Duodenal mucosa (tissue), 2 donors: ENCODE data around the gene GPBAR1.

ENCODE experiments used
- H3K27ac ChIP-seq: one replicate; pipeline ENCODE4 v1.7.0; 2013; ENCODE audit warnings: low read depth, low read length
- H3K27me3 ChIP-seq, 2 donors: one replicate each; pipeline ENCODE4 v1.7.0; 2013; ENCODE audit warnings: low read length in 2 of 2, control low read depth in 1 of 2; ENCODE audit not compliant: insufficient read depth in 2 of 2, control insufficient read depth in 1 of 2
- H3K36me3 ChIP-seq, 2 donors: one replicate each; pipeline ENCODE4 v1.7.0; 2013; ENCODE audit warnings: low read length in 2 of 2, control low read depth in 1 of 2; ENCODE audit not compliant: insufficient read depth in 2 of 2, control insufficient read depth in 1 of 2
- H3K4me1 ChIP-seq, 2 donors: one replicate each; pipeline ENCODE4 v1.7.0; 2013; ENCODE audit warnings: low read length in 2 of 2, control low read depth in 1 of 2; ENCODE audit not compliant: insufficient read depth in 2 of 2, control insufficient read depth in 1 of 2
- H3K4me3 ChIP-seq, 2 donors: one replicate each; pipeline ENCODE4 v1.7.0; 2013; ENCODE audit warnings: low read length in 2 of 2, low read depth in 1 of 2
- H3K9ac ChIP-seq, 2 donors: one replicate each; pipeline ENCODE4 v1.7.0; 2013; ENCODE audit warnings: low read length in 2 of 2, low read depth in 1 of 2
- H3K9me3 ChIP-seq, 2 donors: one replicate each; pipeline ENCODE4 v1.7.0; 2013; ENCODE audit warnings: low read length in 2 of 2, control low read depth in 1 of 2; ENCODE audit not compliant: control insufficient read depth in 1 of 2

GPBAR1 gene

GRCh38 chr2:218259099-218259961, 1.5 kb upstream of the GPBAR1 start:
- H3K4me1 ChIP-seq: peaks cover 55 to 61% of the 10 kb centered on the region in 2 donors

GRCh38 chr2:218260166-218260565, 649 bp upstream of the GPBAR1 start:
- H3K36me3 ChIP-seq: peaks cover 13 to 30% of the 10 kb centered on the region in 2 donors

More at GRCh38 chr2:218259099-218259961, 1.5 kb upstream of the GPBAR1 start:
- Histone ChIP-seq H3K4me3 (no peak overlapping the region), H3K9me3 (no peaks in the 10 kb centered on the region), H3K27me3 (no peaks in the 10 kb centered on the region), H3K9ac (peak overlapping the region in 1 of 2 donors; percentile 1), H3K27ac (peak overlapping the region; percentile 17), H3K36me3 (peaks cover 20 to 38% of the 10 kb centered on the region in 2 donors)

DNA sequence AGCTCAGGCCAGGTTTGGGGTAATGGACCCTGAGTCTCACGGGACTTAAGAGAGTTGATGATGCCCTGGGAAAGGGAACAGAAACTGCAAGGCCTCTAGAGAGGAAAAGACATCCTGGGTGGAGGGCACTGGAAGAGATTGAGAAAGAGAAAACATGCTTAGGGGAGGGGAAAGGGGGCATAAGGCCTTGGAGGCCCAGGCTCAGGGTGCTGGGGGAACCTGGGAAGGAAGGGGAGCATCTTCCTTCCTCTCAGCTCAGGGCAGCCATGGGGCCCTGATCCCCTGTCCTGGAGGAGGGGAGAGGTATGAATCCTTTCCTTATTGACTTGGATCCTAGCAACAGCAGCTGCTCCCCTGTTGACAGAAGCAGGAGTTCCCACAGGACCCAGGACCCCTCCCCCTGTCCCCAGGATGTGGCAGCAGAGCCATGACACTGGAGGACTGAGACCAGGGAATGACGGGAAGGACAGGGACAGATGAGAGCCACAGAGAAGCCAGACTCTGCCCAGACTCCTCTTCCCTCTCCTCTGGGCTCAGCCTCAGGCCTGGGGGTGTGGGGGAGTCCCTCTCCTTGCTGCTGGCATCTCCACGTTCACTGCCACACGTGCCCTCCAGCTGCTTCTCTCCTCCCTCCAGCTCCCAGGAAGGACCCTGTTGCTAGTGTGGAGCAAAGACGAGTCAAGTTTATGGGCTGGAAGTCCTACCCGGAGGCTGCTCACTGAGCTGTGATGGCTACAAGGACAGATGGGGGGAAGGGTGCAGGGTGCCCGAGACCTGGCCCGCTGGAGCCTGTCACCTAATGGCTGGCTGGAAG, 815 bp downstream of the GPBAR1 start:
- peaks cover 72 to 75% of the 10 kb centered on the region in 2 donors for H3K4me1 ChIP-seq
- no peak overlapping the region for H3K4me3 ChIP-seq
- H3K9ac ChIP-seq: no peak overlapping the region
- no peaks in the 10 kb centered on the region for H3K27me3 ChIP-seq
- H3K9me3 ChIP-seq: no peaks in the 10 kb centered on the region
- H3K36me3 ChIP-seq: peaks cover 16 to 30% of the 10 kb centered on the region in 2 donors
- no peak overlapping the region for H3K27ac ChIP-seq

More at GRCh38 chr2:218260166-218260565, 649 bp upstream of the GPBAR1 start:
- H3K27ac ChIP-seq: peak overlapping the region; percentile 0
- H3K27me3 ChIP-seq: no peaks in the 10 kb centered on the region
- no peaks in the 10 kb centered on the region for H3K9me3 ChIP-seq
- peaks cover 63 to 69% of the 10 kb centered on the region in 2 donors for H3K4me1 ChIP-seq
- H3K9ac ChIP-seq: no peak overlapping the region
- no peak overlapping the region for H3K4me3 ChIP-seq

DNA sequence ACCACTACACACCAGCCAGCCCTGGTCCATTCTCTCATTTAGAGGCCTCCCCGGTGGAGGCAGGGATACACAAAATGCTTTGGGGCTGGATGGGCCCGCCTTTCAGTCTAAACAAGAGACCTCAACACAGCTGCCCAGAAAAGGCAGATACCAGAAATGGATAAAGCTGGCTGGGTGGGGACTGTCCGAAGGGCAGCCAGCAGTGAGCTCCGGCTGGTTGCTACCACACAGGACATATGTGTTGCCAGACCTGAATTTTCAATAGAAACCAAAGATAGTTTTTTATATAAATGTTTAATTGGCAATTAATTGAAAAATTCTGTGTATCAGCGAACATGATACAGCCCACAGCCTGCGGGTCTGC, 1.4 kb downstream of the GPBAR1 start:
- Histone ChIP-seq H3K36me3 (peaks cover 16 to 31% of the 10 kb centered on the region in 2 donors), H3K27ac (no peak overlapping the region), H3K9me3 (no peaks in the 10 kb centered on the region), H3K4me1 (peaks cover 72% of the 10 kb centered on the region in 2 donors), H3K27me3 (no peaks in the 10 kb centered on the region), H3K4me3 (no peak overlapping the region), H3K9ac (no peak overlapping the region)

- Histone ChIP-seq H3K36me3 (peaks cover 16 to 37% of the 10 kb centered on the region in 2 donors), H3K4me1 (peaks cover 69 to 72% of the 10 kb centered on the region in 2 donors), H3K27ac (no peak overlapping the region), H3K27me3 (no peaks in the 10 kb centered on the region), H3K4me3 (no peak overlapping the region), H3K9ac (peak overlapping the region in 1 of 2 donors; percentile 30), H3K9me3 (no peaks in the 10 kb centered on the region)
Observed at GRCh38 chr2:218262631-218263586, 2.1 kb downstream of the GPBAR1 start.

DNA sequence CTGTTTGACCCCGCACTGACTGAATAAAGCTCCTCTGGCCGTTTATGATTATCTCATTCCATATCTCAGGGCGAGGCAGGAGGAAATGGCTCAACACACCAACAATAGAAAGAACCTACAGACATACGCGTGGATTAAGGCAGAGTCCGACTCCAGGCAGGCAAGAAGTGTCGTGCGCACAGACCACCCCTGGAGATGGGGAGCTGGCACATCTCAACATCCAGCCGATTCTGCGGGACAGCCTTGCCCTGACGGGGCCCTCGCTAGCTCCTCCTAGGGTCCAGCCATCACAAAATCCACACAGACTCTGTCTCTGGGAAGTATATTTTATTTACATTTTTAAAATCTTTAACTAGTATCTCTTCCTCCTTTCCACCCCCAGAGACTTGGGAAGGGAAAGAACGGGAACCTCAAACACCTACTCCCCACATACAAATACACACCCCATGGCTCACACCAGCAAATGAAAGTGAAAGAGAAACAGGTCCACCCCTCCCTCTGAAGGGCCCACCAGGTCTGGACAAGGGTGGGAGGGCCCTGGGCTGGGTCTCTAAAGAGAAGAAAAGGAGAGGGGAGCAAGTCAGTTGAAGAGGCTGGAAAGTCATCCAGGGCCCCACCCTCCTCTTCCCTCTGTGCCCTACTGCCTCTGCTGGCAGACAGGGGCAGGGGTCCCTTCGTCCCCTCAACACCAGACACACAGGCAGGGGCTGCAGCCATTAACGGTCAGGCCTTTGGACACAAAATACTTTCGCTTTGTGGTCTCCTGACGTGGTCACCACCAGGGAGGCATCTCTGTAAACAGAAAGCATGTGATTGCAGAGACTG, 3.2 kb downstream of the GPBAR1 start:
- Histone ChIP-seq H3K4me3 (peak overlapping the region; percentile 15 to 30), H3K36me3 (peaks cover 16 to 37% of the 10 kb centered on the region in 2 donors), H3K9me3 (no peaks in the 10 kb centered on the region), H3K4me1 (peaks cover 67 to 69% of the 10 kb centered on the region in 2 donors), H3K27me3 (no peaks in the 10 kb centered on the region), H3K9ac (peak overlapping the region; percentile 44 to 51), H3K27ac (peak overlapping the region; percentile 73)

DNA sequence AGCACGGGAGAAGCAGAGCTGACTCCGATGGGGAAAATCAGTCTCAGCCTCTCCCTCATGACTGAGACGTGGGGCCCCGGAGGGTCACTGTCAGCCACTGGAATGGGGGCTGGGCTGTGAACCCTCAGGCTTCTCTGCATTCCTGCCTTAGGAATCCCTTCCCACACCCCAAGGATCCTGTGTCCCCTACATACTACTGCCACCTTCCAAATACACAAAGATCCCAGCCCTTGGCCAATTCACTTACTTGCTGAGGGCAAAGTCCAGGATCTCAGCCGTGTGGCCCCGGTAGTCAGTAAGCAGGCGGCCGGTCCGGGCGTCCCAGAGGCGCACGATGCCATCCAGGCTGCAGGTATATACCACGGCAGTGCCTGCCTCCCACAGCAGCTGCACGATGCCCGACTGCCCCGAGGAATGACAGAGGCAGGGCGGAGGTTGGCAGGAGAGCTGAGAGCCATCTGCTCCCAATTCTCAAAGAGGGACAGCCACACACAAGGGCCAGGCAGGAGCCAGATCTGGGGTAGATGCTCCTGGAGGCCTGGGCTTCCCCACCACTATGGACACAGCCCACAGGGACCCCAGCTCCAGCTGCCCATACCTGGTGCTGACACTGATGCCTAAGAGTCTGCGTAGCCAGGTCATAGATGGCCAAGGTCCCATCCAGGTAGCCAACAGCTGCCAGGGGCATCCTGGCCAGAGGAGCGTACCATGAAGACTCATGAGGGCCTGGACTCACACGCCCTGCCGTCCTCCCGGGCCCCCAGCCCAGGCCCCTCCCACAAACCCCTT, 4.2 kb downstream of the GPBAR1 start:
- Histone ChIP-seq H3K9me3 (no peaks in the 10 kb centered on the region), H3K4me1 (peaks cover 62 to 64% of the 10 kb centered on the region in 2 donors), H3K27ac (peak overlapping the region; percentile 73), H3K27me3 (no peaks in the 10 kb centered on the region), H3K4me3 (peak overlapping the region; percentile 15 to 30), H3K9ac (peak overlapping the region in 1 of 2 donors; percentile 44), H3K36me3 (peaks cover 16 to 37% of the 10 kb centered on the region in 2 donors)

DNA sequence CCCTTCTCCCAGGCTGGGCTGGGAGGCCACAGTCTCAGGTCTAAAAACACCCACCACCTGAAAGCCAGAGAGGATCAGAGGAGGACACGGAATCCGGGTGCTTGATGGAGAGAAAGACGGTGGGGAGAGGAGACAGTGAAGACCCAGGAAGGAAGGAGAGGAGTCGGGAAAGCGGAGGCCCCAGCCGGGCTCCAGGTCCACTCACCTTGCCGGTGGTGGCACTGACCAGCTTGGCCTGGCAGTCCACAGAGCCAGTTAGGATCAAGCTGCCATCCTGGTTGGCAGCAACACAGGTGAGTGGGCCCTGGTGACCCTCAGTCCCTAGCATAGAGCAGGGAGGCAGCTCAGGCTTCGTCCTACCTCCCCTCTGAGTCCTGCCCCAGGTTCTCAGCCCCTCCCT, 4.8 kb downstream of the GPBAR1 start:
- H3K27ac ChIP-seq: no peak overlapping the region
- no peaks in the 10 kb centered on the region for H3K9me3 ChIP-seq
- no peaks in the 10 kb centered on the region for H3K27me3 ChIP-seq
- no peak overlapping the region for H3K4me3 ChIP-seq
- no peak overlapping the region for H3K9ac ChIP-seq
- peaks cover 16 to 37% of the 10 kb centered on the region in 2 donors for H3K36me3 ChIP-seq
- H3K4me1 ChIP-seq: peaks cover 60% of the 10 kb centered on the region in 2 donors
